Bronchial epithelial cell (primary cell): ENCODE data around the gene REV3L. TPM values are rescaled to one million over a fixed set of nuclear protein-coding genes. Genes with fewer than 3 reads are reported as not detected.
A peak's percentile ranks its signal among the peaks of the same experiment; 100 is the strongest.

Experiments
- DNase-seq: peaks from one replicate; pipeline ENCODE4 v3.0.0-alpha.2; 2010; ENCODE audit warnings: low read depth
- FAIRE-seq: peaks from 2 replicates; lab custom pipeline; 2011; peaks lifted over from hg19 to GRCh38; lab: Jason Lieb, UNC
- H3K27me3 ChIP-seq: 2 replicates; pipeline ENCODE4 v1.5.1; 2011; ENCODE audit warnings: low read length; ENCODE audit not compliant: control insufficient read depth, insufficient read depth
- H3K36me3 ChIP-seq: 2 replicates; pipeline ENCODE4 v1.5.1; 2011; ENCODE audit warnings: low read length; ENCODE audit not compliant: control insufficient read depth, insufficient read depth
- H3K4me3 ChIP-seq: 2 replicates; pipeline ENCODE4 v1.5.1; 2011; ENCODE audit warnings: mild to moderate bottlenecking, low read depth, low read length, control low read depth
- total RNA-seq: library from RNA; depleted of rRNA; stranded (reverse); fragments of >200 nt; gene quantifications from 2 replicates; pipeline ENCODE4 v1.2.1, GENCODE V29; 2014
- TF ChIP-seq, protein P1 (sequence below): IDR thresholded peaks from 2 replicates; pipeline ENCODE4 v1.5.1; 2011; ENCODE audit warnings: mild to moderate bottlenecking, moderate library complexity, low read length, control low read depth, inconsistent platforms; ENCODE audit not compliant: insufficient read depth, severe bottlenecking

REV3L gene
- total RNA-seq, 1 donor from 2014 or later: 8.4 TPM

DNA sequence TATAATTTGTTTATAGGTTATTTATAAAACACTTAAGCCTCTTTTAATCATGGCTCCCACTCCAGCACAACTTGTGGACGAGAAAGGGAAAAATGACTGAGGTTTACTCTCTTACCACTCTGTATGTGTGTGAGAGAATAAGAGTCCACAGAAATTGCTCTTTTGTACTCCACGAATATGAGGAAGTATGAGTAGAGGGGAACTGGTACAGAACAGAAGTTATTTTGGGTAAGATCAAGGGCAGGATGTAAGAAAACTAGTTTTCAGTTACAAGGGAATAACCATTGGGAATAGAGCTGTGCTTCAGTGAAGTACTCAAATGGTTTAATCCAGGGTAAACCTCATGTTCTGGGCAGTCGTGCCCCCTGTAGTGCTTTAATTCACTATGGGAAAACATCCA lies 72.6 kb downstream of the REV3L start:
- FAIRE-seq: no peak
- DNase-seq: no peak
- H3K27me3 ChIP-seq: no peaks in the 10 kb centered on the region
- TF ChIP-seq, protein P1, sequence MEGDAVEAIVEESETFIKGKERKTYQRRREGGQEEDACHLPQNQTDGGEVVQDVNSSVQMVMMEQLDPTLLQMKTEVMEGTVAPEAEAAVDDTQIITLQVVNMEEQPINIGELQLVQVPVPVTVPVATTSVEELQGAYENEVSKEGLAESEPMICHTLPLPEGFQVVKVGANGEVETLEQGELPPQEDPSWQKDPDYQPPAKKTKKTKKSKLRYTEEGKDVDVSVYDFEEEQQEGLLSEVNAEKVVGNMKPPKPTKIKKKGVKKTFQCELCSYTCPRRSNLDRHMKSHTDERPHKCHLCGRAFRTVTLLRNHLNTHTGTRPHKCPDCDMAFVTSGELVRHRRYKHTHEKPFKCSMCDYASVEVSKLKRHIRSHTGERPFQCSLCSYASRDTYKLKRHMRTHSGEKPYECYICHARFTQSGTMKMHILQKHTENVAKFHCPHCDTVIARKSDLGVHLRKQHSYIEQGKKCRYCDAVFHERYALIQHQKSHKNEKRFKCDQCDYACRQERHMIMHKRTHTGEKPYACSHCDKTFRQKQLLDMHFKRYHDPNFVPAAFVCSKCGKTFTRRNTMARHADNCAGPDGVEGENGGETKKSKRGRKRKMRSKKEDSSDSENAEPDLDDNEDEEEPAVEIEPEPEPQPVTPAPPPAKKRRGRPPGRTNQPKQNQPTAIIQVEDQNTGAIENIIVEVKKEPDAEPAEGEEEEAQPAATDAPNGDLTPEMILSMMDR: no peak
- no peak overlapping the region for H3K4me3 ChIP-seq
- peaks cover 3% of the 10 kb centered on the region for H3K36me3 ChIP-seq

DNA sequence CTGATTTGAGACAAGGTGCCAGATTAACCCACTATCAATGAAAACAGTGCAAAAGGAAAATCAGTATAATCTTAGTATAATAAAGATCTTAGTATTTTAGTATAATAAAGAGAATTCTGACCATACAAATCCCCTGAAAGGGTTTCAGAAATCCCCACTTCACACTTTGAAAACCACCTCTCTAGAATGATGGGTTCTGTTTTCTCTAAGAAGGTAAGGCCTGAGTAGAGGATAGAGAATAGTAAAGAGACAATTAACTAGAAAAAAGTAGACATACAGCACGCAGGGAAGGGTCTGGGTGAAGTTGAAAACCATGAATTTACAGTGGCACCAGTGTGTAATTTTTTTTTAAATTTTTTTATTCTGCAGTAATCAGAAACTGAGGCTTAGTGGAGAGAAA lies 73.6 kb downstream of the REV3L start:
- Histone ChIP-seq H3K36me3 (peaks cover 3% of the 10 kb centered on the region), H3K27me3 (no peaks in the 10 kb centered on the region), H3K4me3 (no peak overlapping the region)
- FAIRE-seq (no peak), DNase-seq (no peak)
- TF ChIP-seq, protein P1: no peak

DNA sequence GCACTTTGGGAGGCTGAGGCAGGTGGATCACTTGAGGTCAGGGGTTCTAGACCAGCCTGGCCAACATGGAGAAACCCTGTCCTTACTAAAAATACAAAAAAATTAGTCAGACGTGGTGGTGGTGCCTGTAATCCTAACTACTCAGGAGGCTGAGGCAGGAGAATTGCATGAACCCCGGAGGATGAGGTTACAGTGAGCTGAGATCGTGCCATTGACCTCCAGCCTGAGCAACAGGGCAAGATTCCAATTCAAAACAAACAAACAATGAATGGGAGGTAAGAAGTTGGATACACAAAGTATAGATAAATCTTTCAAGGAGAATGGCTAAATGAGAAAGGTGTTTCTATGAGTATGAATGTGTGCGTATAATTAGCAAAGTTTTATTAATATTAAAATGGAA lies 75.3 kb downstream of the REV3L start:
- no peaks in the 10 kb centered on the region for H3K27me3 ChIP-seq
- no peak overlapping the region for H3K4me3 ChIP-seq
- no peak for DNase-seq
- peaks cover 4% of the 10 kb centered on the region for H3K36me3 ChIP-seq
- TF ChIP-seq, protein P1: no peak
- no peak for FAIRE-seq

DNA sequence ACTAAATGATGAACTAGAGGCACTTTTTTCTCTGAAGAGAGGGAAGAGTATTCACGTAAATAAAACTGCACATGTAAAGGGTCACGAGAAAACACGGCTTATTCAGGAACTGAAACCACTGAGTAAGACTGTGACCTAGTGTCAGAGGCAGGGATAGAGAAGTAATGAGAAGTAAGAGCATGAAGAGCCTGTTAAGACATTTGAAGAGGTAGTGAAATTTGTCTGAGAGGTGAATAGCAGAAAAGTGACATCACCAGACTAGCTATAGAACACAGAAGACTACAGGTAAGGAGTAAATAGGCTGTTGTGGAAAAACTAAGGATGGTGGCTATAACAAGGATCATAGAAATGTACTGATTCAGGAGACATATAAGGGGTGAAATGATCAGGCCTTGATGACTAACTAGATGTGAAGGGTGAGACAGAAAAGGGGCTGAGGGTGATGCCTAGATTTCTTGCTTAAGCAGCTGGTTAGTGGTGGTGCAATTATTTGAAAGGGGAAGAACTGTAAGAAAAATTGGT lies 76.8 kb downstream of the REV3L start:
- TF ChIP-seq, protein P1: no peak
- no peak for FAIRE-seq

DNA sequence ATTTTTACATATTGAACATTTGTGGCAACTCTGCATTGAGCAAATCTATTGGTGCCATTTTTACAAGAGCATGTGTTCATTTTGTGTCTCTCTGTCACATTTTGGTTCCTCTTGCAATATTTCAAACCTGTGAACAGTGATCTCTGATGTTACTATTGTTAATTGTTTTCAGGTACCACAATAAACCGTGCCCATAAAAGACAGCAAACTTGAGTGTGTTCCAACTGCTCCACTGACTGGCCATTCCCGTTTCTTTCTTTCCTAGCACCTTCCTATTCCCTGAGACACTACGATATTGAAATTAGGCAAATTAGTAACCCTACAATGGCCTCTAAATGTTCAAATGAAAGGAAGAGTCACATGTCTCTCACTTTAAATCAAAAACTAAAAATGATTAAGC lies 79.6 kb downstream of the REV3L start:
- DNase-seq (no peak), FAIRE-seq (no peak)
- no peaks in the 10 kb centered on the region for H3K27me3 ChIP-seq
- peaks cover 1% of the 10 kb centered on the region for H3K36me3 ChIP-seq
- no peak overlapping the region for H3K4me3 ChIP-seq
- TF ChIP-seq, protein P1: no peak

More for the DNA sequence above, 76.8 kb downstream of the REV3L start:
- peak; percentile 32 for DNase-seq
- Histone ChIP-seq H3K4me3 (no peak overlapping the region), H3K27me3 (no peaks in the 10 kb centered on the region), H3K36me3 (peaks cover 4% of the 10 kb centered on the region)

DNA sequence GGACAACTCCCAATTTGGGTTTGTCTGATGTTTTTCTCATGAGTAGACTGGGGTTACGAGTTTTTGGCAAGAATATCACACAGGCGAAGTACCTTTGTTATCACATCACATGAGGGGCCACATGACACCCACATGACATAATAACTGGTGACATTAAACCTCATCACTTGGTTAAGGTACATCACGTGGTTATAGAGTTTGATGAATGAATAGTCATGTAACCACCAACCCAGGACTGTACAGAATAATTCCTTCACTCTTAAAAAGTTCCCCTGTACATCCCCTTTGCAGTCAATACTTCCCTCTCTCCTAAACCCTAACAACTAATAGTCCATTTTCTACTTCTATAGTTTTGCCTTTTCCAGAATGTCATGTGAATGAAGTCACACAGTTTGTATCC lies 83.4 kb downstream of the REV3L start:
- TF ChIP-seq, protein P1: no peak
- FAIRE-seq: no peak
- Histone ChIP-seq H3K4me3 (no peak overlapping the region), H3K36me3 (peaks cover 1% of the 10 kb centered on the region), H3K27me3 (no peaks in the 10 kb centered on the region)
- DNase-seq: no peak
